ENCODE measurements around the gene ECT2L. TPM values are rescaled to one million over a fixed set of nuclear protein-coding genes. Genes with fewer than 3 reads are reported as not detected.

The ECT2L gene
- polyA plus RNA-seq, 3 donors, result not detected

GRCh38 chr6:138803331-138803730 lies 7.4 kb downstream of the ECT2L start:
- Histone ChIP-seq H3K27ac (ENCODE audit: low read depth in 1 of 2, low read length in 2 of 2) (no peak overlapping the region), H3K79me2 (ENCODE audit: insufficient read depth, low read length) (no peaks in the 10 kb centered on the region), H3K4me3 (replicated peaks in 1 of 3; ENCODE audit: low read depth in 2 of 3, low read length in 3 of 3) (no peak overlapping the region), H3K9ac (ENCODE audit: insufficient read depth, low read length, poor library complexity, severe bottlenecking) (no peak overlapping the region), H3K4me1 (ENCODE audit: control insufficient read depth in 1 of 2, insufficient read depth in 2 of 2, low read length in 2 of 2) (peaks cover 5 to 6% of the 10 kb centered on the region in 2 donors), H3K27me3 (ENCODE audit: control insufficient read depth in 2 of 2, insufficient read depth in 2 of 2, low read length in 2 of 2) (no peaks in the 10 kb centered on the region), H3K4me2 (replicated peaks; ENCODE audit: extremely low read depth, low read length, poor library complexity, severe bottlenecking) (no peak overlapping the region), H3K9me3 (replicated peaks in 1 of 2; ENCODE audit: control insufficient read depth in 1 of 2, insufficient read depth in 1 of 2, low read length in 2 of 2) (no peaks in the 10 kb centered on the region), H2AFZ (ENCODE audit: insufficient read depth, low read depth, low read length, poor library complexity, severe bottlenecking) (no peak overlapping the region), H4K20me1 (ENCODE audit: insufficient read depth, low read length) (no peaks in the 10 kb centered on the region), H3K36me3 (replicated peaks in 1 of 2; ENCODE audit: control insufficient read depth in 1 of 2, insufficient read depth in 2 of 2, low read length in 2 of 2) (no peaks in the 10 kb centered on the region)
- intact Hi-C loops (cut with micrococcal nuclease), result no loop called here
- Mint-ChIP-seq H3K4me3 (no peak overlapping the region), H3K36me3 (no peaks in the 10 kb centered on the region), H3K27me3 (ENCODE audit: low read depth in 3 of 3) (peaks cover 0 to 4% (median 2%) of the 10 kb centered on the region in 3 donors), H3K4me1 (peaks cover 9% of the 10 kb centered on the region), H3K9me3 (no peaks in the 10 kb centered on the region), H3K27ac (no peak overlapping the region)
- no peak for TF ChIP-seq CTCF (IDR thresholded peaks at IDR 0.05)
- WGBS (ENCODE audit: insufficient coverage), result no CpG with 5 or more reads among the region's 2 CpGs
- DNase-seq, result no peak

- Histone ChIP-seq H3K9me3 (replicated peaks in 1 of 2; ENCODE audit: control insufficient read depth in 1 of 2, insufficient read depth in 1 of 2, low read length in 2 of 2) (no peaks in the 10 kb centered on the region), H3K27me3 (ENCODE audit: control insufficient read depth in 2 of 2, insufficient read depth in 2 of 2, low read length in 2 of 2) (no peaks in the 10 kb centered on the region), H3K36me3 (replicated peaks in 1 of 2; ENCODE audit: control insufficient read depth in 1 of 2, insufficient read depth in 2 of 2, low read length in 2 of 2) (no peaks in the 10 kb centered on the region), H3K27ac (ENCODE audit: low read depth in 1 of 2, low read length in 2 of 2) (no peak overlapping the region), H2AFZ (ENCODE audit: insufficient read depth, low read depth, low read length, poor library complexity, severe bottlenecking) (no peak overlapping the region), H3K4me2 (replicated peaks; ENCODE audit: extremely low read depth, low read length, poor library complexity, severe bottlenecking) (no peak overlapping the region), H3K79me2 (ENCODE audit: insufficient read depth, low read length) (no peaks in the 10 kb centered on the region), H3K4me1 (ENCODE audit: control insufficient read depth in 1 of 2, insufficient read depth in 2 of 2, low read length in 2 of 2) (peaks cover 5 to 6% of the 10 kb centered on the region in 2 donors), H3K9ac (ENCODE audit: insufficient read depth, low read length, poor library complexity, severe bottlenecking) (no peak overlapping the region), H4K20me1 (ENCODE audit: insufficient read depth, low read length) (no peaks in the 10 kb centered on the region), H3K4me3 (replicated peaks in 1 of 3; ENCODE audit: low read depth in 2 of 3, low read length in 3 of 3) (no peak overlapping the region)
- Mint-ChIP-seq H3K4me1 (peaks cover 9% of the 10 kb centered on the region), H3K4me3 (no peak overlapping the region), H3K27ac (no peak overlapping the region), H3K36me3 (no peaks in the 10 kb centered on the region), H3K9me3 (no peaks in the 10 kb centered on the region), H3K27me3 (ENCODE audit: low read depth in 3 of 3) (peaks cover 2 to 4% (median 2%) of the 10 kb centered on the region in 3 donors)
- DNase-seq, result no peak
- intact Hi-C loops (cut with micrococcal nuclease), result no loop called here
- TF ChIP-seq CTCF (IDR thresholded peaks at IDR 0.05), result no peak
- WGBS (ENCODE audit: insufficient coverage), result no CpG with 5 or more reads among the region's 4 CpGs
Measured at GRCh38 chr6:138803861-138804260, 8.0 kb downstream of the ECT2L start.
